ENCODE results near the gene ACY1.
"Not testable (repeated sequence)": the region's sequence is repeated elsewhere in the genome, so short reads cannot be mapped to it uniquely, and the experiment has no call there.

DNA sequence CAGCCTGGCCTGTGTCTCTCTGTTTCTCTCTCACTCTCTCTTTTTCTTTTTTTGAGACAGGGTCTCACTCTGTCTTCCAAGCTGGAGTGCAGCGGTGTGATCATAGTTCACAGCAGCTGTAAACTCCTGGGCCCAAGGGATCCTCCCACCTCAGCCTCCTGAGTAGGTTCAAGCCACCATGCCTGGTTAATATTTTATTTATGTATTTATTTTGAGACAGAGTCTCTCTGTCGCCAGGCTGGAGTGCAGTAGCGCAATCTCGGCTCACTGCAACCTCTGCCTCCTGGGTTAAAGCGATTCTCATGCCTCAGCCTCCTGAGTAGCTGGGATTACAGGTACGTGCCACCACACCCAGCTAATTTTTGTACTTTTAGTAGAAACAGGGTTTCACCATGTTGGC, 50.4 kb downstream of the ACY1 start:
- TF ChIP-seq, protein P1, sequence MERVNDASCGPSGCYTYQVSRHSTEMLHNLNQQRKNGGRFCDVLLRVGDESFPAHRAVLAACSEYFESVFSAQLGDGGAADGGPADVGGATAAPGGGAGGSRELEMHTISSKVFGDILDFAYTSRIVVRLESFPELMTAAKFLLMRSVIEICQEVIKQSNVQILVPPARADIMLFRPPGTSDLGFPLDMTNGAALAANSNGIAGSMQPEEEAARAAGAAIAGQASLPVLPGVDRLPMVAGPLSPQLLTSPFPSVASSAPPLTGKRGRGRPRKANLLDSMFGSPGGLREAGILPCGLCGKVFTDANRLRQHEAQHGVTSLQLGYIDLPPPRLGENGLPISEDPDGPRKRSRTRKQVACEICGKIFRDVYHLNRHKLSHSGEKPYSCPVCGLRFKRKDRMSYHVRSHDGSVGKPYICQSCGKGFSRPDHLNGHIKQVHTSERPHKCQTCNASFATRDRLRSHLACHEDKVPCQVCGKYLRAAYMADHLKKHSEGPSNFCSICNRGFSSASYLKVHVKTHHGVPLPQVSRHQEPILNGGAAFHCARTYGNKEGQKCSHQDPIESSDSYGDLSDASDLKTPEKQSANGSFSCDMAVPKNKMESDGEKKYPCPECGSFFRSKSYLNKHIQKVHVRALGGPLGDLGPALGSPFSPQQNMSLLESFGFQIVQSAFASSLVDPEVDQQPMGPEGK (CRISPR knock-in tag; IDR thresholded peaks at IDR 0.05; ENCODE audit: borderline replicate concordance) = not testable (repeated sequence)
- not testable (repeated sequence) for TF ChIP-seq ZFP30 (CRISPR knock-in tag; IDR thresholded peaks at IDR 0.05); RARB (CRISPR knock-in tag; IDR thresholded peaks at IDR 0.05); TCF4 (CRISPR knock-in tag; IDR thresholded peaks at IDR 0.05; ENCODE audit: borderline replicate concordance); ARNTL (CRISPR knock-in tag; IDR thresholded peaks at IDR 0.05; ENCODE audit: borderline replicate concordance, low read depth); ESRRG (CRISPR knock-in tag; IDR thresholded peaks at IDR 0.05); TOX (CRISPR knock-in tag; IDR thresholded peaks at IDR 0.05; ENCODE audit: borderline replicate concordance)
- TF ChIP-seq, protein P2, sequence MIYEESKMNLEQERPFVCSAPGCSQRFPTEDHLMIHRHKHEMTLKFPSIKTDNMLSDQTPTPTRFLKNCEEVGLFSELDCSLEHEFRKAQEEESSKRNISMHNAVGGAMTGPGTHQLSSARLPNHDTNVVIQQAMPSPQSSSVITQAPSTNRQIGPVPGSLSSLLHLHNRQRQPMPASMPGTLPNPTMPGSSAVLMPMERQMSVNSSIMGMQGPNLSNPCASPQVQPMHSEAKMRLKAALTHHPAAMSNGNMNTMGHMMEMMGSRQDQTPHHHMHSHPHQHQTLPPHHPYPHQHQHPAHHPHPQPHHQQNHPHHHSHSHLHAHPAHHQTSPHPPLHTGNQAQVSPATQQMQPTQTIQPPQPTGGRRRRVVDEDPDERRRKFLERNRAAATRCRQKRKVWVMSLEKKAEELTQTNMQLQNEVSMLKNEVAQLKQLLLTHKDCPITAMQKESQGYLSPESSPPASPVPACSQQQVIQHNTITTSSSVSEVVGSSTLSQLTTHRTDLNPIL (CRISPR knock-in tag; IDR thresholded peaks at IDR 0.05; ENCODE audit: low read depth) = not testable (repeated sequence)
- TF ChIP-seq, protein P3, sequence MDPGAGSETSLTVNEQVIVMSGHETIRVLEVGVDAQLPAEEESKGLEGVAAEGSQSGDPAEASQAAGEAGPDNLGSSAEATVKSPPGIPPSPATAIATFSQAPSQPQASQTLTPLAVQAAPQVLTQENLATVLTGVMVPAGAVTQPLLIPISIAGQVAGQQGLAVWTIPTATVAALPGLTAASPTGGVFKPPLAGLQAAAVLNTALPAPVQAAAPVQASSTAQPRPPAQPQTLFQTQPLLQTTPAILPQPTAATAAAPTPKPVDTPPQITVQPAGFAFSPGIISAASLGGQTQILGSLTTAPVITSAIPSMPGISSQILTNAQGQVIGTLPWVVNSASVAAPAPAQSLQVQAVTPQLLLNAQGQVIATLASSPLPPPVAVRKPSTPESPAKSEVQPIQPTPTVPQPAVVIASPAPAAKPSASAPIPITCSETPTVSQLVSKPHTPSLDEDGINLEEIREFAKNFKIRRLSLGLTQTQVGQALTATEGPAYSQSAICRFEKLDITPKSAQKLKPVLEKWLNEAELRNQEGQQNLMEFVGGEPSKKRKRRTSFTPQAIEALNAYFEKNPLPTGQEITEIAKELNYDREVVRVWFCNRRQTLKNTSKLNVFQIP (CRISPR knock-in tag; IDR thresholded peaks at IDR 0.05; ENCODE audit: borderline replicate concordance, low read depth) = not testable (repeated sequence)
